Measurements from ENCODE around the gene ITGA2B.

Gene ITGA2B

GRCh38 chr17:44390250-44390870 is 911 bp upstream of the ITGA2B start:
- H3K27me3 ChIP-seq (ENCODE audit: control insufficient read depth, insufficient read depth, low read length), result no peaks in the 10 kb centered on the region; the same call in 1 of the 2 replicates
- H3K9me3 ChIP-seq (ENCODE audit: control insufficient read depth, insufficient read depth, low read length), result no peaks in the 10 kb centered on the region
- H3K27ac ChIP-seq (ENCODE audit: low read length), result no peak overlapping the region
- no peaks in the 10 kb centered on the region for H3K36me3 ChIP-seq (ENCODE audit: control insufficient read depth, insufficient read depth, low read length)
- no CpG with 5 or more reads among the region's 10 CpGs for WGBS (ENCODE audit: insufficient coverage, insufficient read length)
- H3K4me1 ChIP-seq (ENCODE audit: control insufficient read depth, insufficient read depth, low read length), result no peaks in the 10 kb centered on the region
- DNase-seq (ENCODE audit: low read depth, low spot score), result no peak
- H3K4me3 ChIP-seq (ENCODE audit: low read length), result no peak overlapping the region

DNA sequence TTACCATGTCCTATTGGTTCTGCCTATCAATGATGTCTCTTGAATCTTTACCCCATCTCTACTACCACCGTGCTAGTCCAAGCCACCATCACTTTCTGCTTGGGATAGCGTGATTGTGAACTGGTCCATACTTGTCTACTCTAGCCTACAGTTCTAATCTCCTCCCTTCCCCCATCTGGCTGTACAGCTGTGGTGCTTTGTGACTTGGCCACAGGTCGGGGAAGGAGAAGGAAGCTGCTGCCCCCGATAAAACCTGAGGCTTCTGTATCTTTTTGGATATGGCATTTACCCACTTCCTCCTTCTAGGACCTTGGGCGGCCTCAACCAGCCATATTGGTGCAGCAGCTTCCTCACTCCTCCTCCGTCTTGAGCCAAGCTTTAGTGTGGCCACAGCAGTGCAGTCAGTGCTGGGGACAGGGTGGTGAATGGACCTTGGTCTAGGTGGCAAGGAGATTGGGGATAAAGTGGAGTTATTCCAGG is 314 bp upstream of the ITGA2B start:
- Histone ChIP-seq H3K4me1 (ENCODE audit: control insufficient read depth, insufficient read depth, low read length) (no peaks in the 10 kb centered on the region), H3K9me3 (ENCODE audit: control insufficient read depth, insufficient read depth, low read length) (no peaks in the 10 kb centered on the region), H3K4me3 (ENCODE audit: low read length) (no peak overlapping the region), H3K27me3 (ENCODE audit: control insufficient read depth, insufficient read depth, low read length) (no peaks in the 10 kb centered on the region; the same call in 1 of the 2 replicates), H3K27ac (ENCODE audit: low read length) (no peak overlapping the region), H3K36me3 (ENCODE audit: control insufficient read depth, insufficient read depth, low read length) (no peaks in the 10 kb centered on the region)
- no peak for DNase-seq (ENCODE audit: low read depth, low spot score)
- no CpG with 5 or more reads among the region's 6 CpGs for WGBS (ENCODE audit: insufficient coverage, insufficient read length)

GRCh38 chr17:44387804-44388203 is 1.6 kb downstream of the ITGA2B start:
- no peaks in the 10 kb centered on the region for H3K36me3 ChIP-seq (ENCODE audit: control insufficient read depth, insufficient read depth, low read length)
- no CpG with 5 or more reads among the region's 2 CpGs for WGBS (ENCODE audit: insufficient coverage, insufficient read length)
- no peak for DNase-seq (ENCODE audit: low read depth, low spot score)

DNA sequence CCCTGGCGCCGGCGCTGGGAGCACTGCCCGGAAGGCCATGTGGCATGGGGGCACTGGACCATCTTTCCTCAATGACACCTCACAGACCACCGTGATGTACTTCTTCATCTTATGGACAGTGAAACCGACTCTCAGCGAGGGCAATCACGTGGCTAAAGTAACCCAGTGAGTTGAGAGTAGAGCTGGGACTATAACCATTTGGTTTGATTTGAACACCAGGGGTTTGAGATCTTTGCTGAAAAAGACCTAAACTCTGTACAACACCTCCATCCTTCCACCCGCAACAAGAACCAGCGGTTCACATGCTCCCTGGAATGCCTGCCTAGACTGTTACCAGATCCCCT is 3.3 kb downstream of the ITGA2B start:
- Histone ChIP-seq H3K4me1 (ENCODE audit: control insufficient read depth, insufficient read depth, low read length) (no peaks in the 10 kb centered on the region), H3K27ac (ENCODE audit: low read length) (no peak overlapping the region), H3K9me3 (ENCODE audit: control insufficient read depth, insufficient read depth, low read length) (no peaks in the 10 kb centered on the region), H3K27me3 (ENCODE audit: control insufficient read depth, insufficient read depth, low read length) (peaks cover 6% of the 10 kb centered on the region), H3K36me3 (ENCODE audit: control insufficient read depth, insufficient read depth, low read length) (no peaks in the 10 kb centered on the region), H3K4me3 (ENCODE audit: low read length) (peak overlapping the region; percentile 51; the same call in 1 of the 2 replicates)
- no CpG with 5 or more reads among the region's 10 CpGs for WGBS (ENCODE audit: insufficient coverage, insufficient read length)
- no peak for DNase-seq (ENCODE audit: low read depth, low spot score)

More at GRCh38 chr17:44387804-44388203, 1.6 kb downstream of the ITGA2B start:
- Histone ChIP-seq H3K27me3 (ENCODE audit: control insufficient read depth, insufficient read depth, low read length) (peaks cover 6% of the 10 kb centered on the region; the same call in 1 of the 2 replicates), H3K4me3 (ENCODE audit: low read length) (no peak overlapping the region), H3K9me3 (ENCODE audit: control insufficient read depth, insufficient read depth, low read length) (no peaks in the 10 kb centered on the region), H3K27ac (ENCODE audit: low read length) (no peak overlapping the region), H3K4me1 (ENCODE audit: control insufficient read depth, insufficient read depth, low read length) (no peaks in the 10 kb centered on the region)

- no CpG with 5 or more reads among the region's 68 CpGs for WGBS (ENCODE audit: insufficient coverage, insufficient read length)
These were observed 3.9 kb downstream of the ITGA2B start for GRCh38 chr17:44385287-44386181.

DNA sequence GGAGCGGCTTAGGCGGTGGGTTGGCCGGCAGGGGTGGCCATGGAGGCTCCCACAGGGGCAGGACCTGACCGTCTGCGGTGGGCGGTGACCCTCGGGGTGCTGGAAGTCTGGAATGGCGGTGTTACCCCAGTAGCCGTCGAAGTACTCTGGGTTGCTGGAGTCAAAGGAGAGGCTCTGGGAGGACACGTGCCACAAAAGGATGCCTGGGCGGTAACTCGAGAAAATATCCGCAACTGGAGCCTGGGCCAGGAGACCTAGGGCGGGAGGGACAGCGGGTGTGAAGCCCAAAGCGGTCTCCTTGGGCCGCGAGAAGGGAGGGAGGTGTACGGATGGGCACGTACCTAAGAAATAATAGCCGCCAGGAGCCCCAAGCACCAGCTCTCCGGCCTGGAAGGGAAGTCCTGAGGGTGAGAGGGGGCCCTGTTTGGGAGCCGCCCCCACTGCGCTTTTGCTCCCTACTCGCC is 4.6 kb downstream of the ITGA2B start:
- Histone ChIP-seq H3K4me3 (ENCODE audit: low read length) (peak overlapping the region; percentile 15; the same call in 1 of the 2 replicates), H3K27me3 (ENCODE audit: control insufficient read depth, insufficient read depth, low read length) (peaks cover 6% of the 10 kb centered on the region), H3K36me3 (ENCODE audit: control insufficient read depth, insufficient read depth, low read length) (no peaks in the 10 kb centered on the region), H3K4me1 (ENCODE audit: control insufficient read depth, insufficient read depth, low read length) (no peaks in the 10 kb centered on the region), H3K27ac (ENCODE audit: low read length) (no peak overlapping the region), H3K9me3 (ENCODE audit: control insufficient read depth, insufficient read depth, low read length) (no peaks in the 10 kb centered on the region)
- no peak for DNase-seq (ENCODE audit: low read depth, low spot score)
- no CpG with 5 or more reads among the region's 26 CpGs for WGBS (ENCODE audit: insufficient coverage, insufficient read length)

More at GRCh38 chr17:44385287-44386181, 3.9 kb downstream of the ITGA2B start:
- H3K4me1 ChIP-seq (ENCODE audit: control insufficient read depth, insufficient read depth, low read length), result no peaks in the 10 kb centered on the region
- no peak for DNase-seq (ENCODE audit: low read depth, low spot score)
- peaks cover 6% of the 10 kb centered on the region for H3K27me3 ChIP-seq (ENCODE audit: control insufficient read depth, insufficient read depth, low read length)
- no peaks in the 10 kb centered on the region for H3K36me3 ChIP-seq (ENCODE audit: control insufficient read depth, insufficient read depth, low read length)
- peak overlapping the region; percentile 51; the same call in 1 of the 2 replicates for H3K4me3 ChIP-seq (ENCODE audit: low read length)
- no peaks in the 10 kb centered on the region for H3K9me3 ChIP-seq (ENCODE audit: control insufficient read depth, insufficient read depth, low read length)
- no peak overlapping the region for H3K27ac ChIP-seq (ENCODE audit: low read length)

DNA sequence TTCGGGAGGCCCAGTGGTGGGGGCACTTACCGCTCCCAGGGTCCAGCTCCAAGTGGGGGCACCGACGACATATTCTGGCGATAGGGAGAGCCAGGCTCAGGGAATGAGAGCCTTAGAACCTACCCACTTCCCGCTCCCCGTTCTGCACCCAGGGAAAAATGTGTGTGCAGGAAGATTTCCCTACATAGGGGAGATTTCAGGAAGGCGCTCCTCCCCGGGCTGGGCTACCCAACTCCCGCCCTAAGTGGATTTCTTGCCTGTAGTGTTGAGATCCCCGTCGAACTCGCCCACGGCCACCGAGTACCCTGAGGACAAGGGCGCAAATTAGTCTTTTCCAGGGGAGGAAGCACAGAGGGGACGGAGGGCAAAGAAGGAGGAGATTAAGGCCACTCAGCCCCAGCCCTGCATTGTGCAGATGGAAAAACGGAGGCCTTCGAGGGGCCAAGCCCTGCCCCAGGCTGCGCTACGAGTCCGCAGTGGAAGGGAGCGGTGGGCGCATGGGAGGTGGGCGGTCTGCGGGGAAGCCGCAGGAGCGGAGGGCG is 5.1 kb downstream of the ITGA2B start:
- Histone ChIP-seq H3K27ac (ENCODE audit: low read length) (no peak overlapping the region), H3K36me3 (ENCODE audit: control insufficient read depth, insufficient read depth, low read length) (no peaks in the 10 kb centered on the region), H3K4me3 (ENCODE audit: low read length) (peak overlapping the region; percentile 15; the same call in 1 of the 2 replicates), H3K9me3 (ENCODE audit: control insufficient read depth, insufficient read depth, low read length) (no peaks in the 10 kb centered on the region), H3K27me3 (ENCODE audit: control insufficient read depth, insufficient read depth, low read length) (peaks cover 6% of the 10 kb centered on the region), H3K4me1 (ENCODE audit: control insufficient read depth, insufficient read depth, low read length) (no peaks in the 10 kb centered on the region)
- no CpG with 5 or more reads among the region's 29 CpGs for WGBS (ENCODE audit: insufficient coverage, insufficient read length)
- DNase-seq (ENCODE audit: low read depth, low spot score), result no peak

DNA sequence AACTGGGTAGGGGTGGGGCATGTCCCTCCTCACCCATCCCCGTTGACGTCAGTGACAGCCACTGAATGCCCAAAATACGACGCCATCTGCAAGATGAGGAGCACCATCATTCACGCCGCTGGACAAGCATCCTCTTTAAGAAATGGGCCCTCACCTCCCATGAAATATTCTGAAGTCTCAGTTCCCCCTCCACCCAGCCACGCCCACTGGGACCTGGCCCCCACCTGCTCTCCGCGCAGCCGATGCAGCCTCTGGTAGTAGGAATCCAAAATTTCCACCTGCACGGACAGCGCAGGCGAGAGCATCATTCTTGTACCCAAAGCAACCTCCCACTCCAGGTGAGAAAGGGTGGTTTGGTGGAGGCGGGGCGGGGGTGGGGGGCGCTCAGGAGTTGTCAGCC is 5.6 kb downstream of the ITGA2B start:
- DNase-seq (ENCODE audit: low read depth, low spot score), result no peak
- H3K27ac ChIP-seq (ENCODE audit: low read length), result no peak overlapping the region
- peaks cover 6% of the 10 kb centered on the region for H3K27me3 ChIP-seq (ENCODE audit: control insufficient read depth, insufficient read depth, low read length)
- H3K36me3 ChIP-seq (ENCODE audit: control insufficient read depth, insufficient read depth, low read length), result no peaks in the 10 kb centered on the region
- H3K9me3 ChIP-seq (ENCODE audit: control insufficient read depth, insufficient read depth, low read length), result no peaks in the 10 kb centered on the region
- WGBS (ENCODE audit: insufficient coverage, insufficient read length), result no CpG with 5 or more reads among the region's 16 CpGs
- H3K4me1 ChIP-seq (ENCODE audit: control insufficient read depth, insufficient read depth, low read length), result no peaks in the 10 kb centered on the region
- H3K4me3 ChIP-seq (ENCODE audit: low read length), result no peak overlapping the region

DNA sequence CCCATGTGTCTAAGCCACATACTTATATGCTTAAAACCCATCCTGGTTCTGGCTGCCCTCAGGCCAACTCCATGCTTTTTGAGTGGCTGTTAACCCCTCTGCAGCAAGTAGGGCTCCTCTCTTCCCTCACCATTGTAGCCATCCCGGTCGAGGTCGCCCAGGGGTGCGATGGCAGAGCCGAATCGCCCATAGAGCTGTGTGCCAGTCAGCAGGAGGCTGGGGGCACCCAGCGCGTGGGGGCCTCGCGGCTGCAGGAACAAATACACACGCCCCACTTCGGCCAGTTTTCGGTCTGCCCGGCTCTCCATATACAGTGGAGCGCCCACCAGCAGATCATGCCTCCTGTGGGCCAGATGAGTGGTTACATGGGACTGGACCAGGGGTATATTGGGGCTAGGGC is 6.1 kb downstream of the ITGA2B start:
- no peak for DNase-seq (ENCODE audit: low read depth, low spot score)
- no peak overlapping the region for H3K27ac ChIP-seq (ENCODE audit: low read length)
- H3K9me3 ChIP-seq (ENCODE audit: control insufficient read depth, insufficient read depth, low read length), result no peaks in the 10 kb centered on the region
- peaks cover 6% of the 10 kb centered on the region for H3K27me3 ChIP-seq (ENCODE audit: control insufficient read depth, insufficient read depth, low read length)
- WGBS (ENCODE audit: insufficient coverage, insufficient read length), result no CpG with 5 or more reads among the region's 15 CpGs
- no peaks in the 10 kb centered on the region for H3K36me3 ChIP-seq (ENCODE audit: control insufficient read depth, insufficient read depth, low read length)
- no peak overlapping the region for H3K4me3 ChIP-seq (ENCODE audit: low read length)
- no peaks in the 10 kb centered on the region for H3K4me1 ChIP-seq (ENCODE audit: control insufficient read depth, insufficient read depth, low read length)

- H3K4me1 ChIP-seq (ENCODE audit: control insufficient read depth, insufficient read depth, low read length), result no peaks in the 10 kb centered on the region
- no peak for DNase-seq (ENCODE audit: low read depth, low spot score)
- no peaks in the 10 kb centered on the region for H3K36me3 ChIP-seq (ENCODE audit: control insufficient read depth, insufficient read depth, low read length)
- H3K4me3 ChIP-seq (ENCODE audit: low read length), result no peak overlapping the region
- H3K27ac ChIP-seq (ENCODE audit: low read length), result no peak overlapping the region
- no CpG with 5 or more reads among the region's 6 CpGs for WGBS (ENCODE audit: insufficient coverage, insufficient read length)
- H3K27me3 ChIP-seq (ENCODE audit: control insufficient read depth, insufficient read depth, low read length), result peaks cover 6% of the 10 kb centered on the region
- no peaks in the 10 kb centered on the region for H3K9me3 ChIP-seq (ENCODE audit: control insufficient read depth, insufficient read depth, low read length)
These were observed 6.5 kb downstream of the ITGA2B start for GRCh38 chr17:44382917-44383316.

All from iPS DF 6.9 (cell line).